Esophagus muscularis mucosa (tissue), 4 donors: Measurements from ENCODE around the gene LEMD3. TPM values are rescaled to one million over a fixed set of nuclear protein-coding genes. Genes with fewer than 3 reads are reported as not detected.

ENCODE experiments used
- DNase-seq: peaks from one replicate; pipeline ENCODE4 v3.0.0-alpha.2; 2017; ENCODE audit errors: extremely low spot score
- H3K27ac ChIP-seq, 4 donors: fragments of 200-600 bp; sonication (generic); replicated peaks in 1 of 4; 1 replicate in 3 of 4; 2 replicates in 1 of 4; pipeline ENCODE4 v1.5.1; 2016 to 2019; ENCODE audit warnings: mild to moderate bottlenecking in 1 of 4
- H3K27me3 ChIP-seq, 4 donors: fragments of 200-600 bp; sonication (generic); one replicate each; pipeline versions ENCODE4 v1.5.1 to v1.6.0; 2016 to 2019
- H3K36me3 ChIP-seq, 4 donors: fragments of 200-600 bp; sonication (generic); one replicate each; pipeline ENCODE4 v1.5.1; 2016 to 2019
- H3K4me1 ChIP-seq, 4 donors: fragments of 200-600 bp; sonication (generic); one replicate each; pipeline ENCODE4 v1.5.1; 2016 to 2019
- H3K4me3 ChIP-seq, 4 donors: fragments of 200-600 bp; sonication (generic); 1 replicate in 2 of 4; 2 replicates in 2 of 4; pipeline ENCODE4 v1.5.1; 2016 to 2019; ENCODE audit warnings: mild to moderate bottlenecking in 4 of 4, moderate library complexity in 1 of 4
- H3K9me3 ChIP-seq, 4 donors: fragments of 200-600 bp; sonication (generic); 1 replicate in 3 of 4; 2 replicates in 1 of 4; pipeline ENCODE4 v1.5.1; 2016 to 2019
- CTCF ChIP-seq, 3 experiments: fragments of 200-600 bp in 2 of 3; fragments of 450-650 bp in 1 of 3; sonication (generic) in 2 of 3; IDR thresholded peaks; one replicate each; pipeline ENCODE4 v1.5.1; 2017 to 2019; ENCODE audit warnings: antibody characterized with exemption in 3 of 3, mild to moderate bottlenecking in 2 of 3, moderate library complexity in 1 of 3
- EP300 ChIP-seq: sonication (generic); formaldehyde crosslinking; IDR thresholded peaks from one replicate; pipeline ENCODE4 v1.6.1; 2017; ENCODE audit warnings: antibody characterized with exemption
- POLR2A ChIP-seq: fragments of 450-650 bp; IDR thresholded peaks from one replicate; pipeline ENCODE4 v1.6.1; 2017; ENCODE audit warnings: antibody characterized with exemption, moderate library complexity, mild to moderate bottlenecking, low read depth
- POLR2AphosphoS5 ChIP-seq, 2 donors: sonication (generic); formaldehyde crosslinking; IDR thresholded peaks; one replicate each; pipeline ENCODE4 v1.6.1; 2017; ENCODE audit warnings: antibody characterized with exemption in 2 of 2
- WGBS: methylation state at CpG from one replicate; pipeline ENCODE4 v1.1.5; 2018; 5-methylcytosine and 5-hydroxymethylcytosine counted together
- intact Hi-C: fragments of 100-400 bp; cut with DNase I; formaldehyde crosslinking; loops from one replicate; pipeline ENCODE4 v1.15.1; 2023
- total RNA-seq, 4 donors: library from RNA; depleted of rRNA; stranded (reverse); fragments of >200 nt; gene quantifications; one replicate each; pipeline versions ENCODE4 v1.1.0 to v1.2.1, GENCODE V29; 2016

The LEMD3 gene
- total RNA-seq, 4 donors from 2014 or later: 26.6 to 39.0 (median 29.3) TPM

DNA sequence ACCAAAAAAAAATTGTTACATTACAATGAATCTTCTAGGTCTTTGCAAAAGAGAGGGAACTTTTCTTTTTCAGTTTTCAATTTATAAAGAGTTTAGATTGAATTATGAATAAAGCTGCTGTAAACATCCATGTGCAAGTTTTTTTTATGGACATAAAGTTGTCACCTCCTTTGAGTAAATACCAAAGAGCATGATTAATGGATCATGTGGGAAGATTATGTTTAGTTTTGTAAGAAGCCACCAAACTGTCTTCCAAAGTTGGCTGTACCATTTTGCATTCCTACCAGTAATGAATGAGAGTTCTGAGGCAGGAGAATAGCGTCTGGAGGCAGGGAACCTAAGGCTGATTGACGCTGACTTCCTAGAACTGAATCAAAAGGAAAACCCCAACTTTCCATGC, 30.2 kb downstream of the LEMD3 start:
- Histone ChIP-seq H3K36me3 (no peaks in the 10 kb centered on the region), H3K4me1 (peaks cover 6 to 15% (median 13%) of the 10 kb centered on the region in 4 donors), H3K9me3 (peaks cover 0 to 7% (median 0%) of the 10 kb centered on the region in 4 donors), H3K27me3 (no peaks in the 10 kb centered on the region), H3K27ac (no peak overlapping the region), H3K4me3 (no peak overlapping the region)
- TF ChIP-seq POLR2A (no peak), POLR2AphosphoS5 (IDR thresholded peaks at IDR 0.05) (no peak), EP300 (no peak), CTCF (IDR thresholded peaks at IDR 0.05) (no peak)
- WGBS: 86% methylated on average over 2 of the region's 2 CpGs
- DNase-seq: no peak
- intact Hi-C loops: no loop called here

- H3K27me3 ChIP-seq: no peaks in the 10 kb centered on the region
- intact Hi-C loops: no loop called here
- TF ChIP-seq POLR2AphosphoS5 (IDR thresholded peaks at IDR 0.05) (no peak), POLR2A (no peak), EP300 (no peak), CTCF (IDR thresholded peaks at IDR 0.05) (no peak)
- no peak overlapping the region for H3K4me3 ChIP-seq
- DNase-seq: no peak
- WGBS: 94% methylated on average over 5 of the region's 6 CpGs
- no peaks in the 10 kb centered on the region for H3K36me3 ChIP-seq
- no peak overlapping the region for H3K27ac ChIP-seq
- peaks cover 6 to 12% (median 9%) of the 10 kb centered on the region in 4 donors for H3K4me1 ChIP-seq
- H3K9me3 ChIP-seq: peaks cover 0 to 7% (median 0%) of the 10 kb centered on the region in 4 donors
Observed at GRCh38 chr12:65200007-65200665, 30.8 kb downstream of the LEMD3 start.

- Histone ChIP-seq H3K36me3 (no peaks in the 10 kb centered on the region), H3K27ac (no peak overlapping the region), H3K9me3 (no peaks in the 10 kb centered on the region), H3K4me3 (no peak overlapping the region), H3K27me3 (no peaks in the 10 kb centered on the region), H3K4me1 (peaks cover 3 to 22% (median 10%) of the 10 kb centered on the region in 4 donors)
- TF ChIP-seq EP300 (no peak), POLR2A (no peak), CTCF (IDR thresholded peaks at IDR 0.05) (no peak), POLR2AphosphoS5 (IDR thresholded peaks at IDR 0.05) (no peak)
- no peak for DNase-seq
- intact Hi-C loops: no loop called here
Observed at GRCh38 chr12:65203376-65203775, 34.0 kb downstream of the LEMD3 start.

DNA sequence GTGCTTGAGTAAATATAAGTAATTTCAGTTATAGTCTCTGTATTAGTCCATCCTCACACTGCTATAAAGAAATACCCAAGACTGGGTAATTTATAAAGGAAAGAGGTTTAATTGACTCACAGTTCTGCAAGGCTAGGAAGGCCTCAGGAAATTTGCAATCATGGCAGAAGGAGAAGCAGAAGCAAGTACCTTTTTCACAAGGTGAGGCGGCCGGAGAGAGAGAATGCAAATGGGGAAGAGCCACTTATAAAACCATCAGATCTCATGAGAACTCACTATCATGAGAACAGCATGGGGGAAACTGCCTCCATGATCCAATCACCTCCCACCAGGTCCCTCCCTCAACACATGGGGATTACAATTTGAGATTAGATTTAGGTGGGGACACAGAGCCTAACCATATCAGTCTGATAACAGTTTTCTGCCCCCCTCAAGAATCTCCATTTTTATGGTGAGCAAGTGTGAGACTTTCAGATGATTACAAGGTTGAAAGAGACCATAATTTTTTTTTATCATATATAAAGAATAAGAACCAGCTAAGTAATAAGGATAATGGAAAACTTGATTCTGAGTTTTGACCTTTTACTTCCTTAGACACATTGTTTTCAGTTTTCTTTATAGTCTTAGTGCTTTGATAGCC, 35.6 kb downstream of the LEMD3 start:
- H3K4me3 ChIP-seq: no peak overlapping the region
- H3K4me1 ChIP-seq: peaks cover 16 to 34% (median 26%) of the 10 kb centered on the region in 4 donors
- H3K36me3 ChIP-seq: no peaks in the 10 kb centered on the region
- H3K27ac ChIP-seq: no peak overlapping the region
- intact Hi-C loops: no loop called here
- no peaks in the 10 kb centered on the region for H3K9me3 ChIP-seq
- H3K27me3 ChIP-seq: no peaks in the 10 kb centered on the region
- DNase-seq: no peak
- TF ChIP-seq POLR2A (no peak), CTCF (IDR thresholded peaks at IDR 0.05) (no peak), EP300 (no peak), POLR2AphosphoS5 (IDR thresholded peaks at IDR 0.05) (no peak)
- 98% methylated on average over 2 of the region's 2 CpGs for WGBS
